GM12878 (cell line): Measurements from ENCODE around the gene STK17A. TPM values are rescaled to one million over a fixed set of nuclear protein-coding genes. Genes with fewer than 3 reads are reported as not detected.

Experiments used
- CREM ChIP-seq: IDR thresholded peaks from 2 replicates; pipeline ENCODE4 v1.6.1; 2014; ENCODE audit warnings: antibody characterized with exemption, low read depth
- E2F4 ChIP-seq: IDR thresholded peaks from 2 replicates; pipeline ENCODE4 v1.6.1; 2012; ENCODE audit warnings: low read depth, low read length, improper control_type of control experiment
- E2F8 ChIP-seq: fragments of 450-650 bp; IDR thresholded peaks from 2 replicates; pipeline ENCODE4 v1.6.1; 2018; ENCODE audit warnings: mild to moderate bottlenecking, low read depth, moderate library complexity; ENCODE audit not compliant: partially characterized antibody
- EGR1 ChIP-seq, 2 experiments: IDR thresholded peaks; 1 replicate in 1 of 2; 2 replicates in 1 of 2; pipeline ENCODE4 v1.6.1; 2011 to 2012; ENCODE audit warnings: low read depth in 2 of 2, low read length in 2 of 2, borderline replicate concordance in 1 of 2, mild to moderate bottlenecking in 1 of 2, moderate library complexity in 1 of 2
- FOXM1 ChIP-seq: IDR thresholded peaks from 2 replicates; pipeline ENCODE4 v1.6.1; 2012; ENCODE audit warnings: low read depth, mild to moderate bottlenecking, inconsistent platforms, low read length, moderate library complexity
- HDGF ChIP-seq: fragments of 450-650 bp; IDR thresholded peaks from 2 replicates; pipeline ENCODE4 v1.6.1; 2016; ENCODE audit warnings: antibody characterized with exemption
- MAX ChIP-seq: IDR thresholded peaks from 2 replicates; pipeline ENCODE4 v1.6.1; 2012; ENCODE audit warnings: low read depth, low read length, improper control_type of control experiment
- NKRF ChIP-seq: fragments of 450-650 bp; conservative IDR thresholded peaks from 2 replicates; pipeline ENCODE4 v1.6.1; 2017; ENCODE audit warnings: mild to moderate bottlenecking, moderate library complexity
- PML ChIP-seq: IDR thresholded peaks from 2 replicates; pipeline ENCODE4 v1.6.1; 2012; ENCODE audit warnings: low read length, inconsistent platforms
- RCOR1 ChIP-seq: conservative IDR thresholded peaks from 2 replicates; pipeline ENCODE4 v1.6.1; 2012; ENCODE audit warnings: low read depth, low read length, improper control_type of control experiment
- SIX5 ChIP-seq: IDR thresholded peaks from 2 replicates; pipeline ENCODE4 v1.6.1; 2011; ENCODE audit warnings: mild to moderate bottlenecking, low read depth, low read length, moderate library complexity; ENCODE audit not compliant: severe bottlenecking
- SMC3 ChIP-seq: IDR thresholded peaks from 2 replicates; pipeline ENCODE4 v1.6.1; 2011; ENCODE audit warnings: low read length, improper control_type of control experiment, borderline replicate concordance
- polyA plus RNA-seq, 11 experiments: library from polyadenylated mRNA; depleted of rRNA in 4 of 11; unstranded in 6 of 11; stranded (reverse) in 5 of 11; fragments of >200 nt; fragmentation: Nextera tagmentation in 4 of 11; fragmentation: Illumina TruSeq in 1 of 11; extraction: Ambion mirVana in 4 of 11; extraction: Trizol in 1 of 11; gene quantifications; 1 replicate in 1 of 11; 2 replicates in 10 of 11; pipeline versions ENCODE4 v1.2.1 to v1.2.3, GENCODE V29; 2011 to 2016; ENCODE audit warnings: inconsistent platforms in 2 of 11, missing spikeins in 2 of 11, low read depth in 1 of 11
- total RNA-seq, 4 experiments: library from RNA; depleted of rRNA in 3 of 4; stranded (reverse); fragments of >200 nt in 3 of 4; fragmentation: Illumina TruSeq in 1 of 4; extraction: Trizol in 1 of 4; gene quantifications; 2 replicates each; pipeline versions ENCODE4 v1.2.1 to v1.2.3, GENCODE V29; 2013 to 2021

Gene STK17A
- total and polyA plus RNA-seq, 10 of the 15 experiments (the other 5 are each of a cell fraction or from before 2014, with no cell fraction given) = 18.5 to 91.6 (median 70.8) TPM

- TF ChIP-seq E2F4 (no peak), FOXM1 (peak; percentile 90), E2F8 (no peak), CREM (peak; percentile 93), EGR1 (IDR thresholded peaks at IDR 0.05; ENCODE audit: borderline replicate concordance in 1 of 2, low read depth in 2 of 2, low read length in 2 of 2) (0 out of 3 replicates have a peak, but pooled peaks of 1 of the 2 experiments have one; percentile 29), MAX (no peak), HDGF (no peak), RCOR1 (peak; percentile 79; the same call in 1 of the 2 replicates), SMC3 (peak; percentile 26; the same call in 1 of the 2 replicates), PML (peak; percentile 80; the same call in 1 of the 2 replicates), SIX5 (no peak), NKRF (no peak; the same call in 1 of the 2 replicates)
- TF ChIP-seq, all 136 proteins: peak for 69
These were observed 65.8 kb downstream of the STK17A start (continued) for GRCh38 chr7:43648473-43649406.
